KOPT-K1 (cell line): ENCODE measurements around the gene POMGNT2.

Source experiments
- H3K27ac ChIP-seq: fragments of 200-600 bp; sonication (generic); 2 replicates; pipeline ENCODE4 v1.5.1; 2016; ENCODE audit warnings: antibody characterized with exemption, mild to moderate bottlenecking, low read depth, low read length; ENCODE audit not compliant: poor library complexity, severe bottlenecking
- H3K36me3 ChIP-seq: fragments of 200-600 bp; sonication (generic); 2 replicates; pipeline ENCODE4 v1.5.1; 2017; ENCODE audit warnings: antibody characterized with exemption, mild to moderate bottlenecking, low read length, moderate library complexity; ENCODE audit not compliant: insufficient read depth
- H3K9me3 ChIP-seq: fragments of 200-600 bp; sonication (generic); 2 replicates; pipeline ENCODE4 v1.5.1; 2017; ENCODE audit warnings: antibody characterized with exemption, low read length, mild to moderate bottlenecking; ENCODE audit not compliant: insufficient read depth, poor library complexity, severe bottlenecking

Gene POMGNT2

GRCh38 chr3:43031485-43031884 lies 74.4 kb downstream of the POMGNT2 start:
- Histone ChIP-seq H3K9me3 (no peaks in the 10 kb centered on the region), H3K27ac (no peak overlapping the region), H3K36me3 (no peaks in the 10 kb centered on the region)

- H3K9me3 ChIP-seq: no peaks in the 10 kb centered on the region
- no peaks in the 10 kb centered on the region for H3K36me3 ChIP-seq
- H3K27ac ChIP-seq: no peak overlapping the region
These were observed 75.5 kb downstream of the POMGNT2 start for GRCh38 chr3:43030162-43030935.
